ENCODE measurements around the gene RPL19.

- TF ChIP-seq CTCF (IDR thresholded peaks at IDR 0.05) (no peak), POLR2A (IDR thresholded peaks at IDR 0.05) (no peak)
Observed at GRCh38 chr17:39177256-39177655, 22.8 kb upstream of the RPL19 start.

All from lower leg skin (tissue), 3 donors.